ENCODE results near the gene RNF19B. TPM values are rescaled to one million over a fixed set of nuclear protein-coding genes. Genes with fewer than 3 reads are reported as not detected.
A peak's percentile ranks its signal among the peaks of the same experiment; 100 is the strongest.

The RNF19B gene, protein sequence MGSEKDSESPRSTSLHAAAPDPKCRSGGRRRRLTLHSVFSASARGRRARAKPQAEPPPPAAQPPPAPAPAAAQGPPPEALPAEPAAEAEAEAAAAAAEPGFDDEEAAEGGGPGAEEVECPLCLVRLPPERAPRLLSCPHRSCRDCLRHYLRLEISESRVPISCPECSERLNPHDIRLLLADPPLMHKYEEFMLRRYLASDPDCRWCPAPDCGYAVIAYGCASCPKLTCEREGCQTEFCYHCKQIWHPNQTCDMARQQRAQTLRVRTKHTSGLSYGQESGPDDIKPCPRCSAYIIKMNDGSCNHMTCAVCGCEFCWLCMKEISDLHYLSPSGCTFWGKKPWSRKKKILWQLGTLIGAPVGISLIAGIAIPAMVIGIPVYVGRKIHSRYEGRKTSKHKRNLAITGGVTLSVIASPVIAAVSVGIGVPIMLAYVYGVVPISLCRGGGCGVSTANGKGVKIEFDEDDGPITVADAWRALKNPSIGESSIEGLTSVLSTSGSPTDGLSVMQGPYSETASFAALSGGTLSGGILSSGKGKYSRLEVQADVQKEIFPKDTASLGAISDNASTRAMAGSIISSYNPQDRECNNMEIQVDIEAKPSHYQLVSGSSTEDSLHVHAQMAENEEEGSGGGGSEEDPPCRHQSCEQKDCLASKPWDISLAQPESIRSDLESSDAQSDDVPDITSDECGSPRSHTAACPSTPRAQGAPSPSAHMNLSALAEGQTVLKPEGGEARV
- 15.2 and 15.5 TPM in 2 replicates for total RNA-seq (2013; cell fraction: nucleolus; rRNA removed)
- total RNA-seq (2014; rRNA removed) = 17.2 and 17.6 TPM in 2 replicates
- 15.5 and 16.7 TPM in 2 replicates for total RNA-seq (2014; rRNA removed; fragmentation: Illumina TruSeq; extraction: Trizol)
- total RNA-seq (2021) = 30.3 and 32.2 TPM in 2 replicates
- polyA plus RNA-seq (2011; ENCODE audit: low read depth) = 12.8 TPM
- polyA plus RNA-seq (2011; rRNA removed) = 21.7 and 32.6 TPM in 2 replicates
- polyA plus RNA-seq (2011; cell fraction: cytosol; rRNA removed) = 29.5 and 31.4 TPM in 2 replicates
- 16.5 and 19.7 TPM in 2 replicates for polyA plus RNA-seq (2011; cell fraction: nucleus; rRNA removed)
- polyA plus RNA-seq (2012) = 16.7 and 18.2 TPM in 2 replicates
- 23.1 and 24.9 TPM in 2 replicates for polyA plus RNA-seq (2014; fragmentation: Illumina TruSeq; extraction: Trizol)
- polyA plus RNA-seq (2014; fragmentation: Nextera tagmentation; extraction: Ambion mirVana) = 1 to 10 TPM; 4.3 to 9.1 TPM
- 23.4 and 24.2 TPM in 2 replicates for polyA plus RNA-seq (2014; rRNA removed)
- 1 to 10 TPM; 2.8 to 4.0 TPM for polyA plus RNA-seq (2016; fragmentation: Nextera tagmentation; extraction: Ambion mirVana)
- 54.0 and 66.6 TPM in 2 replicates for polyA minus RNA-seq (2011; rRNA and poly(A)+ RNA removed)
- 17.2 and 18.3 TPM in 2 replicates for polyA minus RNA-seq (2011; cell fraction: cytosol; rRNA and poly(A)+ RNA removed)
- polyA minus RNA-seq (2011; cell fraction: nucleus; rRNA and poly(A)+ RNA removed) = 14.4 and 22.5 TPM in 2 replicates
- Bru-seq, nascent RNA = percentile 89 among the genes with signal in this experiment
- BruChase-seq, experiment 1, labeled RNA remaining after a 6-hour chase = percentile 87 among the genes with signal in this experiment
- BruChase-seq, experiment 2, labeled RNA remaining after a 2-hour chase = percentile 89 among the genes with signal in this experiment
- long read RNA-seq, experiment 1, partial matches to known transcripts = 3 of 5 reads
- long read RNA-seq, experiment 1, other reads (novel, unspliced or antisense) = 0 of 5 reads
- long read RNA-seq, experiment 2, partial matches to known transcripts = 8 of 14 reads
- long read RNA-seq, experiment 2, other reads (novel, unspliced or antisense) = 4 of 14 reads

GRCh38 chr1:32964461-32965250, at the start of gene RNF19B:
TSS of gene RNF19B (minus strand) at chr1:32964809. CDS start at chr1:32964685, 124 bp downstream.
- DNase-seq (ENCODE audit: low read depth, low spot score) (peak; percentile 77), ATAC-seq (peak; percentile 93), FAIRE-seq (peak; percentile 81)
- RAD21 ChIA-PET (ENCODE audit: unreplicated experiment) = interaction anchor here (0.7 to 3.7 kb wide), 12 partner anchors 11 to 163 kb away, joined by 3 to 26 read pairs (median 4); no protein-coding TSS in a partner anchor
- Histone ChIP-seq H3K4me1 (ENCODE audit: control insufficient read depth, insufficient read depth, low read length) (peaks cover 4% of the 10 kb centered on the region; the same call in 1 of the 2 replicates), H3K79me2 (ENCODE audit: control insufficient read depth, insufficient read depth, low read length) (peaks cover 38% of the 10 kb centered on the region), H3K27ac (ENCODE audit: control insufficient read depth, insufficient read depth) (peak within 1 kb of the TSS; percentile 27), H3K9me3 (replicated peaks; ENCODE audit: control insufficient read depth, insufficient read depth, low read length) (no peaks in the 10 kb centered on the region), H4K20me1 (ENCODE audit: control insufficient read depth, insufficient read depth) (no peaks in the 10 kb centered on the region), H3K9ac (ENCODE audit: control insufficient read depth, insufficient read depth, low read length) (peak within 1 kb of the TSS; percentile 63), H2AFZ (ENCODE audit: control insufficient read depth, low read depth, low read length) (peak within 1 kb of the TSS; percentile 83), H3K36me3 (ENCODE audit: control insufficient read depth in 2 of 2, insufficient read depth in 2 of 2, low read length in 1 of 2) (no peaks in the 10 kb centered on the region), H3K4me3 (peak within 1 kb of the TSS; percentile 79), H3K4me2 (ENCODE audit: control insufficient read depth, insufficient read depth) (peak within 1 kb of the TSS; percentile 77), H3K27me3 (replicated peaks in 1 of 2; ENCODE audit: control insufficient read depth in 2 of 2, insufficient read depth in 2 of 2, low read length in 1 of 2) (no peaks in the 10 kb centered on the region)
- SMC1A ChIA-PET (ENCODE audit: uncharacterized antibody, unreplicated experiment) = interaction anchor here (0.7 to 1.7 kb wide), 11 partner anchors 9 to 92 kb away, joined by 3 to 18 read pairs (median 4); no protein-coding TSS in a partner anchor
- intact Hi-C loops (cut with micrococcal nuclease; ENCODE audit: unreplicated experiment) = loop anchor here (2.0 to 5.0 kb wide), 2 partner anchors 16 to 73 kb away; partner anchors contain the start of gene AK2
- no TSS peak for BruUV-seq (replicated peaks)
- WGBS (ENCODE audit: insufficient coverage, insufficient replicate concordance, low lambda C conversion rate, missing lambda C conversion rate) = 3% methylated on average over 23 of the region's 83 CpGs
- POLR2A ChIA-PET = interaction anchor here (1.0 to 5.7 kb wide), 8 partner anchors 9 to 30 kb away, joined by 3 to 56 read pairs (median 6); no protein-coding TSS in a partner anchor
- CTCF ChIA-PET = interaction anchor here (0.9 to 3.0 kb wide), 6 partner anchors 16 to 93 kb away, joined by 3 to 8 read pairs (median 4); no protein-coding TSS in a partner anchor
- in situ Hi-C loops (cut with MboI) = no loop called here
- TF ChIP-seq, protein P1, sequence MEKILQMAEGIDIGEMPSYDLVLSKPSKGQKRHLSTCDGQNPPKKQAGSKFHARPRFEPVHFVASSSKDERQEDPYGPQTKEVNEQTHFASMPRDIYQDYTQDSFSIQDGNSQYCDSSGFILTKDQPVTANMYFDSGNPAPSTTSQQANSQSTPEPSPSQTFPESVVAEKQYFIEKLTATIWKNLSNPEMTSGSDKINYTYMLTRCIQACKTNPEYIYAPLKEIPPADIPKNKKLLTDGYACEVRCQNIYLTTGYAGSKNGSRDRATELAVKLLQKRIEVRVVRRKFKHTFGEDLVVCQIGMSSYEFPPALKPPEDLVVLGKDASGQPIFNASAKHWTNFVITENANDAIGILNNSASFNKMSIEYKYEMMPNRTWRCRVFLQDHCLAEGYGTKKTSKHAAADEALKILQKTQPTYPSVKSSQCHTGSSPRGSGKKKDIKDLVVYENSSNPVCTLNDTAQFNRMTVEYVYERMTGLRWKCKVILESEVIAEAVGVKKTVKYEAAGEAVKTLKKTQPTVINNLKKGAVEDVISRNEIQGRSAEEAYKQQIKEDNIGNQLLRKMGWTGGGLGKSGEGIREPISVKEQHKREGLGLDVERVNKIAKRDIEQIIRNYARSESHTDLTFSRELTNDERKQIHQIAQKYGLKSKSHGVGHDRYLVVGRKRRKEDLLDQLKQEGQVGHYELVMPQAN (conservative IDR thresholded peaks at IDR 0.05) = peak; percentile 89
- no peak for TF ChIP-seq CHD4 (IDR thresholded peaks at IDR 0.05)
- TF ChIP-seq MTA3 (IDR thresholded peaks at IDR 0.05; ENCODE audit: borderline replicate concordance, low read length) = no peak
- 0 out of 2 replicates have a peak, but pooled peaks have one; percentile 36 for TF ChIP-seq ZNF207 (IDR thresholded peaks at IDR 0.05; ENCODE audit: borderline replicate concordance)
- TF ChIP-seq, protein P2, sequence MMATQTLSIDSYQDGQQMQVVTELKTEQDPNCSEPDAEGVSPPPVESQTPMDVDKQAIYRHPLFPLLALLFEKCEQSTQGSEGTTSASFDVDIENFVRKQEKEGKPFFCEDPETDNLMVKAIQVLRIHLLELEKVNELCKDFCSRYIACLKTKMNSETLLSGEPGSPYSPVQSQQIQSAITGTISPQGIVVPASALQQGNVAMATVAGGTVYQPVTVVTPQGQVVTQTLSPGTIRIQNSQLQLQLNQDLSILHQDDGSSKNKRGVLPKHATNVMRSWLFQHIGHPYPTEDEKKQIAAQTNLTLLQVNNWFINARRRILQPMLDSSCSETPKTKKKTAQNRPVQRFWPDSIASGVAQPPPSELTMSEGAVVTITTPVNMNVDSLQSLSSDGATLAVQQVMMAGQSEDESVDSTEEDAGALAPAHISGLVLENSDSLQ (IDR thresholded peaks at IDR 0.05) = peak; percentile 70
- TF ChIP-seq, protein P3, sequence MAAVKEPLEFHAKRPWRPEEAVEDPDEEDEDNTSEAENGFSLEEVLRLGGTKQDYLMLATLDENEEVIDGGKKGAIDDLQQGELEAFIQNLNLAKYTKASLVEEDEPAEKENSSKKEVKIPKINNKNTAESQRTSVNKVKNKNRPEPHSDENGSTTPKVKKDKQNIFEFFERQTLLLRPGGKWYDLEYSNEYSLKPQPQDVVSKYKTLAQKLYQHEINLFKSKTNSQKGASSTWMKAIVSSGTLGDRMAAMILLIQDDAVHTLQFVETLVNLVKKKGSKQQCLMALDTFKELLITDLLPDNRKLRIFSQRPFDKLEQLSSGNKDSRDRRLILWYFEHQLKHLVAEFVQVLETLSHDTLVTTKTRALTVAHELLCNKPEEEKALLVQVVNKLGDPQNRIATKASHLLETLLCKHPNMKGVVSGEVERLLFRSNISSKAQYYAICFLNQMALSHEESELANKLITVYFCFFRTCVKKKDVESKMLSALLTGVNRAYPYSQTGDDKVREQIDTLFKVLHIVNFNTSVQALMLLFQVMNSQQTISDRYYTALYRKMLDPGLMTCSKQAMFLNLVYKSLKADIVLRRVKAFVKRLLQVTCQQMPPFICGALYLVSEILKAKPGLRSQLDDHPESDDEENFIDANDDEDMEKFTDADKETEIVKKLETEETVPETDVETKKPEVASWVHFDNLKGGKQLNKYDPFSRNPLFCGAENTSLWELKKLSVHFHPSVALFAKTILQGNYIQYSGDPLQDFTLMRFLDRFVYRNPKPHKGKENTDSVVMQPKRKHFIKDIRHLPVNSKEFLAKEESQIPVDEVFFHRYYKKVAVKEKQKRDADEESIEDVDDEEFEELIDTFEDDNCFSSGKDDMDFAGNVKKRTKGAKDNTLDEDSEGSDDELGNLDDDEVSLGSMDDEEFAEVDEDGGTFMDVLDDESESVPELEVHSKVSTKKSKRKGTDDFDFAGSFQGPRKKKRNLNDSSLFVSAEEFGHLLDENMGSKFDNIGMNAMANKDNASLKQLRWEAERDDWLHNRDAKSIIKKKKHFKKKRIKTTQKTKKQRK (IDR thresholded peaks at IDR 0.05; ENCODE audit: low read depth, low read length) = no peak
